ENCODE measurements around the gene TRIM27.
"Not testable (repeated sequence)": the region's sequence is repeated elsewhere in the genome, so short reads cannot be mapped to it uniquely, and the experiment has no call there.

The TRIM27 gene

GRCh38 chr6:28900577-28901256 lies 23.1 kb downstream of the TRIM27 start:
- no peak for DNase-seq (ENCODE audit: low read depth in 2 of 3, low spot score in 1 of 3)

- DNase-seq (ENCODE audit: low read depth in 2 of 3, low spot score in 1 of 3), result no peak
These were observed 25.1 kb downstream of the TRIM27 start for GRCh38 chr6:28898710-28898965.

GRCh38 chr6:28897369-28897745 lies 26.4 kb downstream of the TRIM27 start:
- DNase-seq (ENCODE audit: low read depth in 2 of 3, low spot score in 1 of 3), result no peak

GRCh38 chr6:28896505-28897368 lies 27.0 kb downstream of the TRIM27 start:
- DNase-seq (ENCODE audit: low read depth in 2 of 3, low spot score in 1 of 3), result peak in 2 of 3 donors; percentile 22 to 30

GRCh38 chr6:28895131-28895812 lies 28.5 kb downstream of the TRIM27 start:
- peak; percentile 83 to 91 (median 90) for DNase-seq (ENCODE audit: low read depth in 2 of 3, low spot score in 1 of 3)

- no peak for DNase-seq (ENCODE audit: low read depth in 2 of 3, low spot score in 1 of 3)
These were observed 30.5 kb downstream of the TRIM27 start for GRCh38 chr6:28893172-28893799.

GRCh38 chr6:28892525-28892924 lies 31.3 kb downstream of the TRIM27 start:
- no peak for DNase-seq (ENCODE audit: low read depth in 2 of 3, low spot score in 1 of 3)

GRCh38 chr6:28887796-28888496 lies 35.8 kb downstream of the TRIM27 start:
- DNase-seq (ENCODE audit: low read depth in 2 of 3, low spot score in 1 of 3), result no peak

GRCh38 chr6:28886079-28886439 lies 37.7 kb downstream of the TRIM27 start:
- no peak for DNase-seq (ENCODE audit: low read depth in 2 of 3, low spot score in 1 of 3)

- peak in 2 of 3 donors; percentile 67 to 74 for DNase-seq (ENCODE audit: low read depth in 2 of 3, low spot score in 1 of 3)
These were observed 39.2 kb downstream of the TRIM27 start for GRCh38 chr6:28884423-28885131.

- peak in 2 of 3 donors; percentile 60 to 73 for DNase-seq (ENCODE audit: low read depth in 2 of 3, low spot score in 1 of 3)
These were observed 42.6 kb downstream of the TRIM27 start for GRCh38 chr6:28880894-28881780.

GRCh38 chr6:28880519-28880893 lies 43.3 kb downstream of the TRIM27 start:
- no peak for DNase-seq (ENCODE audit: low read depth in 2 of 3, low spot score in 1 of 3)

GRCh38 chr6:28876710-28877109 lies 47.1 kb downstream of the TRIM27 start:
- DNase-seq (ENCODE audit: low read depth in 2 of 3, low spot score in 1 of 3), result no peak

GRCh38 chr6:28875191-28875747 lies 48.5 kb downstream of the TRIM27 start:
- no peak for DNase-seq (ENCODE audit: low read depth in 2 of 3, low spot score in 1 of 3)

- DNase-seq (ENCODE audit: low read depth in 2 of 3, low spot score in 1 of 3), result not testable (repeated sequence)
These were observed 51.5 kb downstream of the TRIM27 start for GRCh38 chr6:28872157-28872817.

GRCh38 chr6:28871335-28872156 lies 52.2 kb downstream of the TRIM27 start:
- no peak for DNase-seq (ENCODE audit: low read depth in 2 of 3, low spot score in 1 of 3)

GRCh38 chr6:28868873-28869272 lies 54.9 kb downstream of the TRIM27 start:
- DNase-seq (ENCODE audit: low read depth in 2 of 3, low spot score in 1 of 3), result no peak

- no peak for DNase-seq (ENCODE audit: low read depth in 2 of 3, low spot score in 1 of 3)
These were observed 56.7 kb downstream of the TRIM27 start for GRCh38 chr6:28867086-28867409.
